ENCODE measurements around the gene SFI1.

Gene SFI1

DNA sequence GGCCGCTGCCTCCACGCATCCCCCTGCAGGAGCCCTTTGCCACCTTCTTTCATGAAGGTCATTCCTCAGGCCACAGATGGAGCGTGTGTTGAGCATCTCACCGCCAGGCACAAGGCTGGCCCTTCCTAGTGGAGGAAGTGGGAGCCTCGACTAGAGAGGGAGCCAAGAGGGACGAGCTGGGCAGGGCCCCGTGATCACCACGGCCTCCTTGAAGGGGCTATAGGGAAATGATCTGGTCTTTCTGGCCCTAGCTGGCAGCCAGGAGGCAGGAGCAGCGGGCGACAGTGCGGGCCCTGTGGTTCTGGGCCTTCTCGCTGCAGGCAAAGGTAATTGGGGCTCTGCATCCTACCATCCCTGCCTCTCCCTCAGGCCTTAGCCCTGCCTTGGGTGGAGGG lies 116.6 kb downstream of the SFI1 start:
- ATAC-seq (ENCODE audit: low read depth) (0 out of 3 replicates have a peak, but pooled peaks have one; percentile 6), DNase-seq (ENCODE audit: low spot score) (peak; percentile 36)
- Histone ChIP-seq H3K4me3 (ENCODE audit: severe bottlenecking) (no peak overlapping the region), H3K27ac (ENCODE audit: poor library complexity, severe bottlenecking) (no peak overlapping the region), H3K9me3 (ENCODE audit: severe bottlenecking) (no peaks in the 10 kb centered on the region), H3K36me3 (ENCODE audit: low read depth) (peaks cover 6% of the 10 kb centered on the region), H3K27me3 (ENCODE audit: insufficient read depth, poor library complexity, severe bottlenecking) (no peaks in the 10 kb centered on the region), H3K4me1 (ENCODE audit: insufficient read depth, poor library complexity, severe bottlenecking) (no peaks in the 10 kb centered on the region)
- TF ChIP-seq, protein P1, sequence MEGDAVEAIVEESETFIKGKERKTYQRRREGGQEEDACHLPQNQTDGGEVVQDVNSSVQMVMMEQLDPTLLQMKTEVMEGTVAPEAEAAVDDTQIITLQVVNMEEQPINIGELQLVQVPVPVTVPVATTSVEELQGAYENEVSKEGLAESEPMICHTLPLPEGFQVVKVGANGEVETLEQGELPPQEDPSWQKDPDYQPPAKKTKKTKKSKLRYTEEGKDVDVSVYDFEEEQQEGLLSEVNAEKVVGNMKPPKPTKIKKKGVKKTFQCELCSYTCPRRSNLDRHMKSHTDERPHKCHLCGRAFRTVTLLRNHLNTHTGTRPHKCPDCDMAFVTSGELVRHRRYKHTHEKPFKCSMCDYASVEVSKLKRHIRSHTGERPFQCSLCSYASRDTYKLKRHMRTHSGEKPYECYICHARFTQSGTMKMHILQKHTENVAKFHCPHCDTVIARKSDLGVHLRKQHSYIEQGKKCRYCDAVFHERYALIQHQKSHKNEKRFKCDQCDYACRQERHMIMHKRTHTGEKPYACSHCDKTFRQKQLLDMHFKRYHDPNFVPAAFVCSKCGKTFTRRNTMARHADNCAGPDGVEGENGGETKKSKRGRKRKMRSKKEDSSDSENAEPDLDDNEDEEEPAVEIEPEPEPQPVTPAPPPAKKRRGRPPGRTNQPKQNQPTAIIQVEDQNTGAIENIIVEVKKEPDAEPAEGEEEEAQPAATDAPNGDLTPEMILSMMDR (IDR thresholded peaks at IDR 0.05; ENCODE audit: poor library complexity, severe bottlenecking) = no peak

DNA sequence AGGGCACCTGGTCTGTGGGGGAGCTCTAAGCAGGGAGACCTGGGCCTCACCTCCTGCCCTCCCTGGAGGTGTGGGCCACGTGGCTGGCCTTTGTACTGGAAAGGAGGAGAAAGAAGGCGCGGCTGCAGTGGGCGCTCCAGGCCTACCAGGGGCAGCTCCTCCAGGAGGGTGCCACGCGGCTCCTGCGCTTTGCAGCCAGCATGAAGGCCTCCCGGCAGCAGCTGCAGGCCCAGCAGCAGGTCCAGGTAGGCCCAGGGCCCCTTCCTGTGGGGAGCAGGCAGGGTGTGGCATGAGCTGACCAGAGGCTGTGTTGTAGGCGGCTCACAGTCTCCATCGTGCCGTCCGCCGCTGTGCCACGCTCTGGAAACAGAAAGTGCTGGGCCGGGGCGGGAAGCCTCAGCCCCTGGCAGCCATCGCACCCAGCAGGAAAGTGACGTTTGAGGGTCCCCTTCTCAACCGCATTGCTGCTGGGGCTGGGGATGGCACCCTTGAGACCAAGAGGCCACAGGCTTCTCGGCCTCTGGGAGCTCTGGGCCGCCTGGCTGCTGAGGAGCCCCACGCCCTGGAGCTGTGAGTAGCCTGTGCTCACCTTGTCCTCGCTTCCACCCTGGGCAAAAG lies 117.1 kb downstream of the SFI1 start:
- no peaks in the 10 kb centered on the region for H3K4me1 ChIP-seq (ENCODE audit: insufficient read depth, poor library complexity, severe bottlenecking)
- TF ChIP-seq, protein P1 (IDR thresholded peaks at IDR 0.05; ENCODE audit: poor library complexity, severe bottlenecking) = no peak
- H3K27me3 ChIP-seq (ENCODE audit: insufficient read depth, poor library complexity, severe bottlenecking) = no peaks in the 10 kb centered on the region
- ATAC-seq (ENCODE audit: low read depth) (no peak), DNase-seq (ENCODE audit: low spot score) (peak; percentile 47)
- no peak overlapping the region for H3K27ac ChIP-seq (ENCODE audit: poor library complexity, severe bottlenecking)
- no peaks in the 10 kb centered on the region for H3K9me3 ChIP-seq (ENCODE audit: severe bottlenecking)
- peaks cover 11% of the 10 kb centered on the region for H3K36me3 ChIP-seq (ENCODE audit: low read depth)
- H3K4me3 ChIP-seq (ENCODE audit: severe bottlenecking) = no peak overlapping the region

DNA sequence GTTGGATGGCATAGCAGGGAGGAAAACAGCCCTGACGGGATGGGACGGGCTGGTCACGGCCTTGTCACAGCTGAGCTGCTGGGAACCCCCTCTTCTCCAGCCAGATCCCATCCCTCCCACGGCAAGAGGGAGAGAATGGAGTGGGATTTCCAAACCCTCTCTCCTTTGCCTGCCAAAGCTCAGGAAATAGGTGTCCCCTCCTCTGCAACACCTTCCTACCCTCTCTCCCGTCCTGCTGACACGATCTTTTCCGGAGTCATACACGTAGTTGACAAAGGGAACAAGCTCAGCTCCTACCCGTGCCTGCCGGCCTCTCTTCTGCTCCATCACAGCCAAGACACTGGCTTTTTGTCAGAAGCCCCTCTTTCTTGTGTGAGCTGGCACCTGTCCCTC lies 117.6 kb downstream of the SFI1 start:
- ATAC-seq (ENCODE audit: low read depth) (no peak), DNase-seq (ENCODE audit: low spot score) (no peak)
- TF ChIP-seq, protein P1 (IDR thresholded peaks at IDR 0.05; ENCODE audit: poor library complexity, severe bottlenecking) = no peak
- peaks cover 16% of the 10 kb centered on the region for H3K36me3 ChIP-seq (ENCODE audit: low read depth)
- H3K27me3 ChIP-seq (ENCODE audit: insufficient read depth, poor library complexity, severe bottlenecking) = no peaks in the 10 kb centered on the region
- no peaks in the 10 kb centered on the region for H3K4me1 ChIP-seq (ENCODE audit: insufficient read depth, poor library complexity, severe bottlenecking)
- no peak overlapping the region for H3K4me3 ChIP-seq (ENCODE audit: severe bottlenecking)
- no peaks in the 10 kb centered on the region for H3K9me3 ChIP-seq (ENCODE audit: severe bottlenecking)
- no peak overlapping the region for H3K27ac ChIP-seq (ENCODE audit: poor library complexity, severe bottlenecking)

DNA sequence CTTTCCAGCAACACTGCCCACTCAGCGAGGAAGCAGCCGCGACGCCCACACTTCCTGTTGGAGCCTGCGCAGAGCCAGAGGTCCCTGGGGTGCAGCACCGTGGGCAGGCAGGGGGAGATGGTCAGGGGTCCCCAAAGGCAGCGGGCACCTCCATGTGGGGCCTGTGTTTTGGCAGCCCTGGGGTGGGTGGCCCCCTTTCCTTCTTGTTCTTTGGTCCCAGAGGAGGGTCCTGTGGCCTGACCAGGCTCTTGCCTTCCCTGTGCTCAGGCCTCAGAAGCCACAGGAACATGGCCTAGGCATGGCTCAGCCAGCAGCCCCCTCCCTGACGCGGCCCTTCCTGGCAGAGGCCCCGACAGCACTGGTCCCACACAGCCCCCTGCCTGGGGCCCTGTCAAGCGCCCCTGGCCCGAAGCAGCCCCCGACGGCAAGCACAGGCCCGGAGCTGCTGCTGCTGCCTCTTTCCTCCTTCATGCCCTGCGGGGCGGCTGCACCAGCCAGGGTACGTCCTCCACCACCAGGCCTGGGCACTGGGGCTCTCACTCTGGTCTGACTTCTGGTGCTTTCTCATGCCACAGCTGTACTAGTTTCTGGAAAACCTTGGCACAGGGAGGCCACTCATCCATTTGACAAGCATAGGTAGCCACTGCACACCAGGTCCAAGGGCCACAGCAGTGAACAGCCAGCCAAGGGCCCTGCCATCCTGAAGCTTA lies 118.6 kb downstream of the SFI1 start:
- Histone ChIP-seq H3K27me3 (ENCODE audit: insufficient read depth, poor library complexity, severe bottlenecking) (no peaks in the 10 kb centered on the region), H3K4me3 (ENCODE audit: severe bottlenecking) (no peak overlapping the region), H3K9me3 (ENCODE audit: severe bottlenecking) (no peaks in the 10 kb centered on the region), H3K27ac (ENCODE audit: poor library complexity, severe bottlenecking) (no peak overlapping the region), H3K36me3 (ENCODE audit: low read depth) (peaks cover 26% of the 10 kb centered on the region), H3K4me1 (ENCODE audit: insufficient read depth, poor library complexity, severe bottlenecking) (no peaks in the 10 kb centered on the region)
- no peak for DNase-seq (ENCODE audit: low spot score)
- TF ChIP-seq, protein P1 (IDR thresholded peaks at IDR 0.05; ENCODE audit: poor library complexity, severe bottlenecking) = no peak
- ATAC-seq (ENCODE audit: low read depth) = no peak

DNA sequence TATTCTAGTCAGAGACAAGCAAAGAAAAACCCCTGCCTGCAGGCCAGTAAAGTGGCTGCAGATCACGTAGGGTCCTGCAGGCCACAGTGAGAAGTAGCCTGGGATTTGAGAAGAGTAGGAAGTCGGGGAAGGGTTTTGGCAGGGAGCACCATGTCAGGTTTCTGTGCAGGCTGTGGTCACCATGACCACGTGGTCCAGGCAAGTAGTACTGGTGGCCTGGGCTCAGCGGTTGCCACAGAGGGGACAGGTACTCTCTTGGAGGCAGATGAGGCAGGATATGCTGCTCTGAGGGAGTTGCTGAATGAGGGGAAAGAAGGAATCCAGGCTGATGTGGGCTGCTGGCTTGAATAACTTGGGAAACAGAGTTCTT lies 119.1 kb downstream of the SFI1 start:
- DNase-seq (ENCODE audit: low spot score) (no peak), ATAC-seq (ENCODE audit: low read depth) (no peak)
- no peaks in the 10 kb centered on the region for H3K27me3 ChIP-seq (ENCODE audit: insufficient read depth, poor library complexity, severe bottlenecking)
- no peaks in the 10 kb centered on the region for H3K4me1 ChIP-seq (ENCODE audit: insufficient read depth, poor library complexity, severe bottlenecking)
- H3K27ac ChIP-seq (ENCODE audit: poor library complexity, severe bottlenecking) = no peak overlapping the region
- TF ChIP-seq, protein P1 (IDR thresholded peaks at IDR 0.05; ENCODE audit: poor library complexity, severe bottlenecking) = no peak
- no peaks in the 10 kb centered on the region for H3K9me3 ChIP-seq (ENCODE audit: severe bottlenecking)
- H3K36me3 ChIP-seq (ENCODE audit: low read depth) = peaks cover 32% of the 10 kb centered on the region
- H3K4me3 ChIP-seq (ENCODE audit: severe bottlenecking) = no peak overlapping the region
